Stomach (tissue), 9 donors: Measurements from ENCODE around the gene NSRP1. TPM values are rescaled to one million over a fixed set of nuclear protein-coding genes. Genes with fewer than 3 reads are reported as not detected.
"Not testable (repeated sequence)": the region's sequence is repeated elsewhere in the genome, so short reads cannot be mapped to it uniquely, and the experiment has no call there.

Source experiments
- DNase-seq, 2 donors: peaks; one replicate each; pipeline versions ENCODE4 v3.0.0 to v3.0.0-alpha.2; 2013 to 2019
- H3K27ac ChIP-seq, 5 donors: fragments of 200-600 bp in 4 of 5; sonication (generic) in 4 of 5; one replicate each; pipeline ENCODE4 v1.5.1; 2013 to 2019; ENCODE audit warnings: mild to moderate bottlenecking in 1 of 5, moderate library complexity in 1 of 5
- H3K27me3 ChIP-seq, 3 donors: fragments of 200-600 bp; sonication (generic); one replicate each; pipeline ENCODE4 v1.5.1; 2017 to 2019; ENCODE audit warnings: mixed run types in 1 of 3
- H3K36me3 ChIP-seq, 4 donors: fragments of 200-600 bp; sonication (generic); 1 replicate in 3 of 4; 2 replicates in 1 of 4; pipeline ENCODE4 v1.5.1; 2016 to 2019
- H3K4me1 ChIP-seq, 4 donors: fragments of 200-600 bp; sonication (generic); one replicate each; pipeline ENCODE4 v1.5.1; 2016 to 2019
- H3K4me3 ChIP-seq, 4 donors: fragments of 200-600 bp; sonication (generic) in 3 of 4; one replicate each; pipeline ENCODE4 v1.5.1; 2016 to 2019; ENCODE audit warnings: mild to moderate bottlenecking in 1 of 4
- H3K9me3 ChIP-seq, 4 donors: fragments of 200-600 bp; sonication (generic); one replicate each; pipeline ENCODE4 v1.5.1; 2016 to 2019
- EP300 ChIP-seq: sonication (generic); formaldehyde crosslinking; IDR thresholded peaks from one replicate; pipeline ENCODE4 v1.6.1; 2017; ENCODE audit warnings: antibody characterized with exemption
- POLR2A ChIP-seq, 4 donors: fragments of 450-650 bp; IDR thresholded peaks; one replicate each; pipeline ENCODE4 v1.6.1; 2016; ENCODE audit warnings: antibody characterized with exemption in 4 of 4, control low read depth in 2 of 4, mild to moderate bottlenecking in 1 of 4, moderate library complexity in 1 of 4
- POLR2AphosphoS5 ChIP-seq, 3 donors: sonication (generic); formaldehyde crosslinking; IDR thresholded peaks; one replicate each; pipeline ENCODE4 v1.6.1; 2016; ENCODE audit warnings: antibody characterized with exemption in 3 of 3
- WGBS, 5 donors: extraction: QIAGEN DNeasy Blood & Tissue Kit in 3 of 5; methylation state at CpG; one replicate each; pipeline versions ENCODE4 v1.1.5 to v1.1.7; 2013 to 2018; 5-methylcytosine and 5-hydroxymethylcytosine counted together
- intact Hi-C: fragments of 100-400 bp; cut with DNase I; formaldehyde crosslinking; loops from one replicate; pipeline ENCODE4 v1.15.1; 2023; ENCODE audit warnings: low total_unique reads
- polyA plus RNA-seq, 3 donors: library from polyadenylated mRNA; stranded (reverse); fragments of 200-250 nt; gene quantifications; one replicate each; pipeline ENCODE4 v1.2.3, GENCODE V29; 2013
- total RNA-seq, 5 donors: library from RNA; depleted of rRNA; stranded (reverse); fragments of >200 nt; gene quantifications; one replicate each; pipeline versions ENCODE4 v1.1.0 to v1.2.3, GENCODE V29; 2014 to 2016
- TF ChIP-seq, protein P1 (sequence below), 7 experiments: fragments of 450-650 bp in 4 of 7; fragments of 200-600 bp in 3 of 7; sonication (generic) in 3 of 7; IDR thresholded peaks; one replicate each; pipeline ENCODE4 v1.5.1; 2016 to 2019; ENCODE audit warnings: antibody characterized with exemption in 7 of 7, control low read depth in 2 of 7, mild to moderate bottlenecking in 1 of 7
- donor health status: healthy with polysubstance abuse.
- donor health status: Bipolar disorder and iron deficiency.
- donor health status: healthy.

The NSRP1 gene
- total and polyA plus RNA-seq, 8 donors: 5.4 to 110 (median 26.9) TPM

DNA sequence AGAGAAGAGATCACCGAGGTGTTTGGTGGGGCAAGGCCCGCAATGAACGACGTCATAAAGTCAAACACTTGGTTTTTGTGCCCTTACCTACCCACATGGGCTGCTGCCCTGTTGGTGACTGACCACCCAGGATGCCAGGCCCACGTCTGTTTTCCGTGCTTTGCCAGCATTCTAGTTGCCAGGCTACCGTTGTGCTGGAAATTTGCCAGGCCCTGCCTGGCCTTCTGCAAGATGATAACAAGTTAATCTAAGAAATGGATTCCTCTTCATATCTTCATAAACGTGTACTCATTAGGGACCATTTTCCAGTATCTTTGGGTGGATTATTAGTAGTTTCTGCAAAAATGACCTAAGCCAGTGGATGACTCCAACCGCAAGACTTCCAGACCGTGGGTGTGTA, 83.5 kb downstream of the NSRP1 start:
- Histone ChIP-seq H3K4me3 (no peak overlapping the region), H3K27me3 (peaks cover 0 to 33% (median 0%) of the 10 kb centered on the region in 3 donors), H3K27ac (no peak overlapping the region), H3K36me3 (no peaks in the 10 kb centered on the region), H3K4me1 (no peaks in the 10 kb centered on the region), H3K9me3 (no peaks in the 10 kb centered on the region)
- peak in 1 of 2 donors; percentile 19 for DNase-seq
- intact Hi-C loops: no loop called here
- WGBS, 5 donors: 71 to 80% (median 73%) methylated on average over 10 of the region's 10 CpGs
- TF ChIP-seq, protein P1, sequence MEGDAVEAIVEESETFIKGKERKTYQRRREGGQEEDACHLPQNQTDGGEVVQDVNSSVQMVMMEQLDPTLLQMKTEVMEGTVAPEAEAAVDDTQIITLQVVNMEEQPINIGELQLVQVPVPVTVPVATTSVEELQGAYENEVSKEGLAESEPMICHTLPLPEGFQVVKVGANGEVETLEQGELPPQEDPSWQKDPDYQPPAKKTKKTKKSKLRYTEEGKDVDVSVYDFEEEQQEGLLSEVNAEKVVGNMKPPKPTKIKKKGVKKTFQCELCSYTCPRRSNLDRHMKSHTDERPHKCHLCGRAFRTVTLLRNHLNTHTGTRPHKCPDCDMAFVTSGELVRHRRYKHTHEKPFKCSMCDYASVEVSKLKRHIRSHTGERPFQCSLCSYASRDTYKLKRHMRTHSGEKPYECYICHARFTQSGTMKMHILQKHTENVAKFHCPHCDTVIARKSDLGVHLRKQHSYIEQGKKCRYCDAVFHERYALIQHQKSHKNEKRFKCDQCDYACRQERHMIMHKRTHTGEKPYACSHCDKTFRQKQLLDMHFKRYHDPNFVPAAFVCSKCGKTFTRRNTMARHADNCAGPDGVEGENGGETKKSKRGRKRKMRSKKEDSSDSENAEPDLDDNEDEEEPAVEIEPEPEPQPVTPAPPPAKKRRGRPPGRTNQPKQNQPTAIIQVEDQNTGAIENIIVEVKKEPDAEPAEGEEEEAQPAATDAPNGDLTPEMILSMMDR (IDR thresholded peaks at IDR 0.05): no peak
- TF ChIP-seq POLR2A (IDR thresholded peaks at IDR 0.05): no peak
- no peak for TF ChIP-seq POLR2AphosphoS5 (IDR thresholded peaks at IDR 0.05)
- no peak for TF ChIP-seq EP300

DNA sequence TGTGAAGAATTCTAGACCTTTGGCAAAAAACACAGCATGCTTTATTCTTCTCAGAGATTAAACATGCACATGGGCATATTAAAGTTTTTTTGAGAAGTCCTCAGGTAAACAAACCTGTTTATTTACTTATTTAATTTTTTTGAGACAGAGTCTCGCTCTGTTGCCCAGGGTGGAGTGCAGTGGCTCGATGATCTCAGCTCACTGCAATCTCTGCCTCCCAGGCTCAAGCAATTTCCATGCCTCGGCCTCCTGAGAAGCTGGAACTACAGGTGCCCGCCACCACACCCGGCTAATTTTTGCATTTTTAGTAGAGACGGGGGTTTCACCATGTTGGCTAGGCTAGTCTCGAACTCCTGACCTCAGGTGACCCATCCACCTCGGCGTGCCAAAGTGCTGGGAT, 84.0 kb downstream of the NSRP1 start:
- H3K9me3 ChIP-seq, H3K36me3 ChIP-seq, H3K4me3 ChIP-seq, H3K27ac ChIP-seq, intact Hi-C loops, DNase-seq, H3K4me1 ChIP-seq: not testable (repeated sequence)
- 74 to 80% (median 76%) methylated on average over 9 of the region's 9 CpGs for WGBS, 5 donors
- peaks cover 0 to 39% (median 0%) of the 10 kb centered on the region in 3 donors for H3K27me3 ChIP-seq

GRCh38 chr17:30203471-30203981, 86.9 kb downstream of the NSRP1 start:
- Histone ChIP-seq H3K27ac (no peak overlapping the region), H3K9me3 (no peaks in the 10 kb centered on the region), H3K4me1 (no peaks in the 10 kb centered on the region), H3K27me3 (peaks cover 0 to 43% (median 0%) of the 10 kb centered on the region in 3 donors), H3K36me3 (no peaks in the 10 kb centered on the region), H3K4me3 (no peak overlapping the region)
- intact Hi-C loops: no loop called here
- no peak for DNase-seq
- TF ChIP-seq POLR2AphosphoS5 (IDR thresholded peaks at IDR 0.05): no peak
- no peak for TF ChIP-seq POLR2A (IDR thresholded peaks at IDR 0.05)
- WGBS, 5 donors: 59 to 77% (median 68%) methylated on average over 6 of the region's 6 CpGs

DNA sequence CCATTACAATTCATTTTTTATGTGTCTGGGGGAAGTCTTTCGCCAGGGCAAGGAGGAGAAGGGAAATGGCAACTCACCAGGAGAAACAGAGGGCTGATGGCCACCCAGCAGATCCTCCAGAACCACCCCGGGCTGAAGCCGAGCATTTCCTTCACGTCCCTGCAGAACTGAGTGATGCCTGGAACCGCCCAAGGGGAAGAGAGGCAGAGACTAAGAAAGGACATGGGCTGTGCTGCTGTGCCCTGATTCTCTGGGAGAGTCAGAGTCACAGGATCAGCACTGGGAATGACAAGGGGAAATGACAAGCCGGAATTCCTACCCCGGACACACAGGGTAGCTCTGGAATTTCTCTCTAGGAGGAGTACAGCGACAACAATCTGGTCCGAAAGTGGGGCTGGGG, 91.0 kb downstream of the NSRP1 start:
- WGBS, 5 donors: 77 to 85% (median 80%) methylated on average over 9 of the region's 9 CpGs
- Histone ChIP-seq H3K36me3 (no peaks in the 10 kb centered on the region), H3K27me3 (peaks cover 0 to 35% (median 0%) of the 10 kb centered on the region in 3 donors), H3K4me3 (no peak overlapping the region), H3K27ac (no peak overlapping the region), H3K4me1 (no peaks in the 10 kb centered on the region), H3K9me3 (no peaks in the 10 kb centered on the region)
- DNase-seq: no peak
- intact Hi-C loops: no loop called here
- TF ChIP-seq EP300: no peak
- TF ChIP-seq POLR2AphosphoS5 (IDR thresholded peaks at IDR 0.05): no peak
- no peak for TF ChIP-seq POLR2A (IDR thresholded peaks at IDR 0.05)
- TF ChIP-seq, protein P1 (IDR thresholded peaks at IDR 0.05): no peak

GRCh38 chr17:30208214-30208613, 91.6 kb downstream of the NSRP1 start:
- TF ChIP-seq, protein P1 (IDR thresholded peaks at IDR 0.05): no peak
- TF ChIP-seq POLR2A (IDR thresholded peaks at IDR 0.05): no peak
- Histone ChIP-seq H3K27me3 (peaks cover 0 to 35% (median 0%) of the 10 kb centered on the region in 3 donors), H3K4me3 (no peak overlapping the region), H3K27ac (no peak overlapping the region), H3K4me1 (no peaks in the 10 kb centered on the region), H3K9me3 (no peaks in the 10 kb centered on the region), H3K36me3 (no peaks in the 10 kb centered on the region)
- WGBS, 5 donors: 52 to 71% (median 67%) methylated on average over 3 of the region's 3 CpGs
- intact Hi-C loops: no loop called here
- no peak for DNase-seq
